Measurements from ENCODE around the gene ZBED6. TPM values are rescaled to one million over a fixed set of nuclear protein-coding genes. Genes with fewer than 3 reads are reported as not detected.
A peak's percentile ranks its signal among the peaks of the same experiment; 100 is the strongest.
"Not testable (repeated sequence)": the region's sequence is repeated elsewhere in the genome, so short reads cannot be mapped to it uniquely, and the experiment has no call there.

The ZBED6 gene
- total RNA-seq, 1 donor from 2014 or later: 11.7 TPM

GRCh38 chr1:203778146-203778545, 17.3 kb upstream of the ZBED6 start:
- DNase-seq (ENCODE audit: low read depth in 2 of 2): no peak

DNA sequence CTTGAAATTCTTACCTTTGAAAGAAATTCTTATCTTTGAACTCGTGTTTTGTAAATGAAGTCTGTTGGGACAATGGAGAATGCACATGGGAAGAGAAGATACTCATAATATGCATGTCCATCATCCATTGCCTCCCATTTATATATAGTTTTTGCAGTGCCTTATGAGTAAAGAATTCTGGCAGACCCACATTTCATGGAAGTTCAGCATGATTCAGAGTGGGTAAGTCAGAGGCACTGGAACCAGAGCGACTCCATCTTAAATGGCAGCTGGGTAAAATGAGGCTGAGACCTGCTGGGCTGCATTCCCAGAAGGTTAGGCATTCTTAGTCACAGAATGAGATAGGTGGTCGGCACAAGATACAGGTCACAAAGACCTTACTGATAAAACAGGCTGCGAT, 16.6 kb upstream of the ZBED6 start:
- DNase-seq (ENCODE audit: low read depth in 2 of 2): no peak

DNA sequence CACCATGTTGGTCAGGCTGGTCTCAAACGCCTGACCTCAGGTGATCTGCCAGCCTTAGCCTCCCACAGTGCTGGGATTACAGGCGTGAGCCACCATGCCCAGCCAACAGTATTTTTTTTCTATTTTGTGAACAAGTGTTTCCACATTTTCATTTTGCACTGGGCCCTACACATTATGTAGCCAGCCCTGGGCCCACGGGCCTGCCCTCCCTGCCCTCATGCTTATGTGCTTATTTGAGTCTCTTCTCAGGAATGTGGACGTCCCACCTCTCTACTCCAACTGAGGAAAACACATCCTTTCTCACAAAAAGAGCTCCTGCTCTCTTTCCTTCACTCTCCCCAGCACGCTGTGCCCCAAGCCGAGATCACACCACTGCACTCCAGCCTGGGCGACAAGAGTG, 13.5 kb upstream of the ZBED6 start:
- no peak for DNase-seq (ENCODE audit: low read depth in 2 of 2)

DNA sequence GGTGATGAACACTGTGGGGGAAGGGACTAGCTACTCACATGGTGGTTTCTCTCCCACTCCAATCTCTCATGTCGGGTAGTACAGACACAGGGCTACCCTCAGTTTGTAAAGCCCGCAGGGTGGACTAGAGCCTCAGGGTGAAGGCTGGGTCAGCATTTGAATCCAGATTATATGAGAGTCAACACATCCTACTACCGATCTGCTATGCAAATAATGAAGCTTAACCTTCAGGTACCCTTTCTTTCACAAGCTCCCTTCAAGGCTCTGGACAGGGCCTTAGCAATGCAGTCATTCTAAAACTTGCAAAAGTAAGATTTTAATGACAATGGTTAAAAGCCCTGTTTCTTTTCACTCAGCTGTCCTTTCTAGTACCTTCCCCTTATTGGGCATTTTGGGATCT, 5.5 kb upstream of the ZBED6 start:
- DNase-seq (ENCODE audit: low read depth in 2 of 2): no peak

DNA sequence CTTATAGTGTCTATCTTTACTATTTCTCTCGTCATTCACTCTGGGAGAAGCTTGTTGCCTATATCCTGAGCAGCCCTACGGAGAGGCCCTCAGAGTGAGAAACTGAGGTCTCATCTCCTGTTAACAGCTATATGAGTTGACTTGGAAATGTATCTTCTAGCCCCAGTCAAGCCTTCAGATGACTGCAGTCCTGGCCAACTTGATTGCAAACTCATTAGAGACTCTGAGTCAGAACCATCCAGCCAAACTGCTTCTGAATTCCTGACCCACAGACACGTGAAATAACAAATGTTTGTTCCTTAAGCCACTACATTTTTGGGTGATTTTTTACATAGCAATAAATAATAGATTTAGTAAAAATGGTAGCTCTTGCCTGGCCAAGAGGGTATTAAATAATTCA, 3.9 kb upstream of the ZBED6 start:
- DNase-seq (ENCODE audit: low read depth in 2 of 2): no peak

GRCh38 chr1:203792486-203792885, 2.9 kb upstream of the ZBED6 start:
- no peak for DNase-seq (ENCODE audit: low read depth in 2 of 2)

DNA sequence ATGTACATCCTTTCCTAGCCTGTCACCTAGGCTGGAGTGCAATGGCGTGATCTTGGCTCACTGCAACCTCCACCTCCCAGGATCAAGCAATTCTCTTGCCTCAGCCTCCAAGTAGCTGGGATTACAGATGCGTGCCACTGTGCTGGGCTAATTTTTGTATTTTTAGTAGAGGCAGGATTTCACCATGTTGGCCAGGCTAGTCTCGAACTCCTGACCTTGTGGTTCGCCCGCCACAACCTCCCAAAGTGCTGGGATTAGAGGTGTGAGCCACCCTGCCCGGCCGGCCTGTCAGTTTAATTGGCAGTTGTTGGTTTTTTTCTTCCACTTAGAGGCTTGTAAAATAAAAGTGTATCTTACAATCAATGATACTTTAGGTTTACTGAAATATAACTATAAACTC, 1.9 kb upstream of the ZBED6 start:
- not testable (repeated sequence) for DNase-seq (ENCODE audit: low read depth in 2 of 2)

DNA sequence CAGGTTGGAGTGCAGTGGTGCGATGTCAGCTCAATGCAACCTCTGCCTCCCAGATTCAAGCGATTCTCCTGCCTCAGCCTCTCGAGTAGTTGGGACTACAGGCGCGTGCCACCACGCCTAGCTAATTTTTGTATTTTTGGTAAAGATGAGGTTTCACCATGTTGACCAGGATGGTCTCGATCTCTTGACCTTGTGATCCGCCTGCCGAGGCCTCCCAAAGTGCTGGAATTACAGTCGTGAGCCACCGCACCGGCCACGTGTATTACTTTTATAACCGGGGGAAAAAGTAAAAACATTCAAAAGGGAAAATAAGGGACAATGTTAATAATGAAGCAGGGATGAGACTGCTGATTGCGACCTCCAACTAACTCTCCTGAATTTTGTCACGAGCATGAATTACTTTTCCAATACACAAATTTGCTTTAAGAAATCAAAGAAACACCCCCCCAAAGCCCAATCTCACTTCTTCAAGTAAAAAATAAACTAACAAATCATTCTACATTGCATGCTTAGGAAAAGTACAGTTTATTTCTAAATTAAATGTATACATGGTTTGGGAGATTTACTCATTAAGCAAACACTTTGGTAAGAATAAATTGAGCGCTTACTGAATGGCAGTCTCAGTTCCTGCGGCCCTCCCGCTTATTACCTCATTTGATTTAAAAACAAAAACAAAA, 521 bp upstream of the ZBED6 start:
- no peak for DNase-seq (ENCODE audit: low read depth in 2 of 2)

- peak; percentile 3 to 39 for DNase-seq (ENCODE audit: low read depth in 2 of 2)
These were observed 798 bp downstream of the ZBED6 start for GRCh38 chr1:203796236-203796605.

DNA sequence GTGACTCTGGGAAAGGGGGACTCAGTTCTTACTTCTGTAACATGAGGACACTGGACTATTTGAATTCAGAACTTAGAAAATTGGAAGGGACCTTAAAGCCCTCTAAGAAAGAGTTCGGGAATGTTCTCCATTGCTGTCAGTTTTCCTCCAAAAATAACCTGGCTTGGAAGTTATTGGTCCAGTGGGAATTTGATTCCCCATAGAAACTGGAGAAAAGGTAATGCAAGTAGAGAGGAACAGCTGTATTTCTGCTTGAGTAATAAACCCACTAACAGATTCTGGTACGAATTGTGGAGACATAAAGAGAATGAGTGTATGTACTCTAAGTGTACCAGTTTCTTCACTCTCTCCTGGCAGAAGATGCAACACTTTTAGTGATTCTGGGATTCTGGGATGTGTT, 1.8 kb downstream of the ZBED6 start:
- no peak for DNase-seq (ENCODE audit: low read depth in 2 of 2)

- DNase-seq (ENCODE audit: low read depth in 2 of 2): peak in 1 of 2 donors; percentile 7
These were observed 2.7 kb downstream of the ZBED6 start for GRCh38 chr1:203797948-203798655.

- no peak for DNase-seq (ENCODE audit: low read depth in 2 of 2)
These were observed 3.7 kb downstream of the ZBED6 start for GRCh38 chr1:203799157-203799556.

DNA sequence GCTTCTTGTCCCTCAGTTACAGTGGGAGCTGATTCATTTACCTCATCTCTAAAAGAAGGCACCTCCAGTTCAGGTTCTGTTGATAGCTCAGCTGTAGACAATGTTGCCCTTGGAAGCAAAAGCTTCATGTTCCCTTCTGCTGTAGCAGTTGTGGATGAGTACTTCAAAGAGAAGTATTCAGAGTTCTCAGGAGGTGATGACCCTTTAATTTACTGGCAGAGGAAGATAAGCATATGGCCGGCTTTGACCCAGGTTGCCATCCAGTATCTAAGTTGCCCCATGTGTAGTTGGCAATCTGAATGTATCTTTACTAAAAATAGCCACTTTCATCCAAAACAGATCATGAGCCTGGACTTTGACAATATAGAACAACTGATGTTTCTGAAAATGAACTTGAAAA, 4.5 kb downstream of the ZBED6 start:
- no peak for DNase-seq (ENCODE audit: low read depth in 2 of 2)

DNA sequence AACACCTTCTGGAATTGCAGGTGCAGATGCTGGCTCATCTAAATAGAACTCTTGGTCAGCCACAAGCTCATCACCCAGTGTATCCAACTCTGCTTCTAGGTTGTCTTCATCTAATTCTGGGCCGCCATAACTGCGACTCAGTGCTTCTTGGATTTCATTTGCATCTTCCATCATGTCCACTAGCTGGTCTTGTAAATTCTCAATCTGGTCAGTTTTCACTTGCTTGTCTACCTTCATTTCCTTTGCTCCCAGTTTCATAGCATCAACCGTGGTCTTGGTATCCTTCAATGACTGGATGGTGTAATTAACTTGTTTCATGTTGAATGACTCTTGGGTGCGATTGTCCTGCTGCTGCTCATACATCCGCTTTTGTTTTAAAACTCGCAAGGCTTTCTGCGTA, 10.3 kb downstream of the ZBED6 start:
- no peak for DNase-seq (ENCODE audit: low read depth in 2 of 2)

DNA sequence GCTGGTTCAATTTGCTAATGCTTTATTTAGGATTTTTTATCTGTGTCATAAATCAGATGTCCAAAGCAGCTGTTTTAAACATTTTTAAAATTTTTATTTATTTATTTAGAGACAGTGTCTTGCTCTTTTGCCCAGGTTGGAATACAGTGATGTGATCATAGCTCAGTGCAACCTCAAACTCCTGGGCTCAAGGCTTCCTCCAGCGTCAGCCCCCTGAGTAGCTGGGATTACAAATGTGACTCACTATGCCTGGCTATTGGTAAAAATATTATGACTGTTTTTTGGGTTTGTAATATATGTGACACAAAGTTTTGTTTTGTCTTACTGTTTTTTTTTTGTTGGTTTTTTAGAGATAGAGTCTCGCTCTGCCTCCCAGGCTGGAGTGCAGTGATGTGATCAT, 11.8 kb downstream of the ZBED6 start:
- DNase-seq (ENCODE audit: low read depth in 2 of 2): no peak

DNA sequence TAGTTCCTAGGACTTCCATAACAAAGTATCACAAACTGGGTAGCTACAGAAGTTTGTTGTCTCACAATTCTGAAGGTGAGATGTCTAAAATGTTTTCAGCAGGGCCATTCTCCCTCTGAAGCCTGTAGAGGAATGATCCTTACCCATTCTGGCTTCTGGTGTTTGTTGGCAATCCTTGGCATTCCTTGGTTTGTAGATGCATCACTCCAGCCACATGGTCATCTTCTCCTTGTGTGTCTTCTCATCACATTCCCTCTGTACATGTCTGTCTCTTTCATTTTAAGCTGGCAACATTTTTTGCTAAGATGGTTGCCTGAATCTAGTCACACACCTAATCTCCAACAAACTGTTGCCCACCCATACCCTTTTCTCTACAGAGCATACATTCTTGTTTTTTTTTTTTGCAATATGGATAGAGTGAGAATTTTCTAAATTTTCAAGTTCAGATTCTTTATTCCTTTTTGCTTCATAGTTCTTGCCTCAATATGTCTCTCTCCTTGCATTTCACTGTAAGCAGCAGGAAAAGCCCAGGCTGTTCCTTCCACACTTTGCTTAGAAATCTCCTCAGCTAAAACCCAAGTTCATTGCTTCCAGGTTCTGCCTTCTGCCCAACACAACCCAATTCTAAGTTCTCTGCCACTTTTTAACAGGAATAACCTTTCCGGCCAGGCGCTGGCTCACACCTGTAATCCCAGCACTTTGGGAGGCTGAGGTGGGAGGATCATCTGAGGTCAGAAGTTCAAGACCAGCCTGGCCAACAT, 18.3 kb downstream of the ZBED6 start:
- no peak for DNase-seq (ENCODE audit: low read depth in 2 of 2)

GRCh38 chr1:203818399-203818798, 23.0 kb downstream of the ZBED6 start:
- no peak for DNase-seq (ENCODE audit: low read depth in 2 of 2)

DNA sequence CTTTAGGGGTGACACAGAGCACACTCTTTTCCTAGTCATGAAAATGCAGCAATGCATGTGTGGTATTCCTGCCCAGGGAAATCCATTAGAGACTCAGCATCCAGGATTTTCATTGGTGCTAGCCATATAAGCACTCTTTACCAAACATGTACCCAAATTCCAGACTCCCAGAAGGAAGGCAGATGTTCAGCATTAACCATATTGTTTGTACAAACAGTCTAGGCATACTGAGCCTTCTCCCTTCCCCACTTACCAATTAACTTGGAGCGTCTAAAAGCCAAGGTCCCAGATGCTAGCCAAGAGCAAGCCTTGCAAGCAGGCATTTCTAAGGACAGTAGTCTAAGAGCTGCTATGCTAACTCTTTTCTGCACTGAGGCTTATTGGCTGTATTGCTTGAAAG, 27.9 kb downstream of the ZBED6 start:
- no peak for DNase-seq (ENCODE audit: low read depth in 2 of 2)

- no peak for DNase-seq (ENCODE audit: low read depth in 2 of 2)
These were observed 30.8 kb downstream of the ZBED6 start for GRCh38 chr1:203826175-203826574.

GRCh38 chr1:203828002-203828401, 32.6 kb downstream of the ZBED6 start:
- DNase-seq (ENCODE audit: low read depth in 2 of 2): peak; percentile 40 to 62

- DNase-seq (ENCODE audit: low read depth in 2 of 2): no peak
These were observed 33.1 kb downstream of the ZBED6 start for GRCh38 chr1:203828503-203828902.

GRCh38 chr1:203829247-203829646, 33.8 kb downstream of the ZBED6 start:
- peak; percentile 18 to 60 for DNase-seq (ENCODE audit: low read depth in 2 of 2)

DNA sequence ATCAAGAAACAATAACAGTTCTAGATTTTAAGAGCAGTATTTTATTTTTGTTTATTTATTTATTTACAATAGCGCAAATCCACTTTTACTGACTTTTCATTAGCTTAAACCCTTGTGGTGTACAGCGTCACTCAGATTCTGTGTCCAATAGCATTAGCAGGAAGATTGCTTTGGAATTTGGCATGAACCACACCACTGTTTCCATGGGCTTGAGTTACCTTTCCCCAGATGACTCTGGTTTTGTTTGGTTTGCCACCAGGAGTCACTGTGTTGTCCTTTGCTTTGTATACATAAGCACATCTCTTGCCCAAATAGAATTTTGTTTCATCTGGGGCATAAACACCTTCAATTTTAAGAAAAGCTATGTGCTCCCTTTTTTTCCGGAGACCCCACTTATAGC, 40.1 kb downstream of the ZBED6 start:
- no peak for DNase-seq (ENCODE audit: low read depth in 2 of 2)

Measured in dermis microvascular lymphatic vessel endothelial cell (primary cell).